Measurements from ENCODE around the gene AHRR. TPM values are rescaled to one million over a fixed set of nuclear protein-coding genes. Genes with fewer than 3 reads are reported as not detected.
A peak's percentile ranks its signal among the peaks of the same experiment; 100 is the strongest.

AHRR gene
- total and polyA plus RNA-seq, 2 donors (not counting 1 experiment from before 2014, with no cell fraction given): 11.3 to 26.4 TPM

DNA sequence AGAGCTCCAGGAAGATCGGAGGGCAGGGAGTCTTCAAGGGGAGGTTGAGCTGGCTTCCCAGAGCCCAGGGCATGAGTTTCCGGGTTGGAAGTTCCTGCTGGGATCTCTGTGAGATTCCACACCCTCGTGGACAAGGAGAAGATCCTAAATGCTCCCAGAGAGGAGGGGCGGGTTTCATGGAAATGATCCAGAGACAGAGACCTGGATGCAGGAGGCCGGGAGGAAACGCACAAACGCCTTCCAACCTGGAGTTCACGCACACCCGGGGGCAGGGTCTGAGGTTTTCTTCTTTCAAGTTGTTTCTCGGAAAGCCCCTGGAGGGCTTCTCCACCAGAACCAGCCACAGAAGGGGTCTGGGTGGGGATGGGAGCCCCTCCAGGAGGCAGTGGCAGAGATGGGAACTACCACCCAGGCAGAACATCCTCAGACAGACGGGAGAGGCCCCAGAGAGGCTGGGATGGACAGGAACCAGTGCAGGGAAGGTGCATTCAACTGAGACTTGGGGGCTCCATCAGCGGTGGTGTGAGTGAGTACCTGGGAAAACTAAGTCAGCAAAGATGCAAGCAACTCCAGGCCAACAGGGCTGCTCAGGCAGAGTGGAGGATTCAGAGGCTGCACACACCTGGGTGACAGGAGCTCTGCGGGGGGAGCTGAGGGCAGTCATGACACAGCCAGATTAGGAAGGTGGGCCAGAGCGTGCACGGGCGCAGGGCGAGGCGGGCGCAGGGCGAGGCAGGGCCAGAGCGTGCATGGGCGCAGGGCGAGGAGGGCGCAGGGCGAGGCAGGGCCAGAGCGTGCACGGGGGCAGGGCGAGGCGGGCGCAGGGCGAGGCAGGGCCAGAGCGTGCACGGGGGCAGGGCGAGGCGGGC lies 69.3 kb downstream of the AHRR start:
- H3K27me3 ChIP-seq (ENCODE audit: control insufficient read depth, insufficient read depth, low read length): no peaks in the 10 kb centered on the region
- no peak for DNase-seq (ENCODE audit: low read depth in 2 of 2)
- peaks cover 19% of the 10 kb centered on the region for H3K4me1 ChIP-seq (ENCODE audit: control insufficient read depth, extremely low read depth, insufficient read depth, low read length)
- H3K4me3 ChIP-seq (replicated peaks in 1 of 4; ENCODE audit: control extremely low read depth in 1 of 4, insufficient read depth in 1 of 4, low read depth in 3 of 4, low read length in 4 of 4): no peak overlapping the region
- H4K20me1 ChIP-seq (ENCODE audit: control insufficient read depth, extremely low read depth, insufficient read depth, low read length): no peaks in the 10 kb centered on the region
- H3K9ac ChIP-seq (ENCODE audit: insufficient read depth, low read length): no peak overlapping the region
- H3K9me3 ChIP-seq (ENCODE audit: control insufficient read depth, insufficient read depth, low read depth, low read length): no peaks in the 10 kb centered on the region
- no peak overlapping the region for H2AFZ ChIP-seq (ENCODE audit: low read length)
- TF ChIP-seq, protein P1, sequence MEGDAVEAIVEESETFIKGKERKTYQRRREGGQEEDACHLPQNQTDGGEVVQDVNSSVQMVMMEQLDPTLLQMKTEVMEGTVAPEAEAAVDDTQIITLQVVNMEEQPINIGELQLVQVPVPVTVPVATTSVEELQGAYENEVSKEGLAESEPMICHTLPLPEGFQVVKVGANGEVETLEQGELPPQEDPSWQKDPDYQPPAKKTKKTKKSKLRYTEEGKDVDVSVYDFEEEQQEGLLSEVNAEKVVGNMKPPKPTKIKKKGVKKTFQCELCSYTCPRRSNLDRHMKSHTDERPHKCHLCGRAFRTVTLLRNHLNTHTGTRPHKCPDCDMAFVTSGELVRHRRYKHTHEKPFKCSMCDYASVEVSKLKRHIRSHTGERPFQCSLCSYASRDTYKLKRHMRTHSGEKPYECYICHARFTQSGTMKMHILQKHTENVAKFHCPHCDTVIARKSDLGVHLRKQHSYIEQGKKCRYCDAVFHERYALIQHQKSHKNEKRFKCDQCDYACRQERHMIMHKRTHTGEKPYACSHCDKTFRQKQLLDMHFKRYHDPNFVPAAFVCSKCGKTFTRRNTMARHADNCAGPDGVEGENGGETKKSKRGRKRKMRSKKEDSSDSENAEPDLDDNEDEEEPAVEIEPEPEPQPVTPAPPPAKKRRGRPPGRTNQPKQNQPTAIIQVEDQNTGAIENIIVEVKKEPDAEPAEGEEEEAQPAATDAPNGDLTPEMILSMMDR (conservative IDR thresholded peaks at IDR 0.05 in 1 of 2, IDR thresholded peaks at IDR 0.05 in 1 of 2; ENCODE audit: low read depth in 1 of 2, low read length in 2 of 2): no peak
- TF ChIP-seq EZH2 (IDR thresholded peaks at IDR 0.05; ENCODE audit: low read length, missing control alignments): no peak
- H3K27ac ChIP-seq (ENCODE audit: insufficient read depth, low read length): no peak overlapping the region
- no peak overlapping the region for H3K4me2 ChIP-seq (ENCODE audit: extremely low read depth, insufficient read depth, low read length)
- peaks cover 3% of the 10 kb centered on the region for H3K79me2 ChIP-seq (ENCODE audit: control insufficient read depth, insufficient read depth, low read length)
- H3K36me3 ChIP-seq (ENCODE audit: control insufficient read depth, insufficient read depth, low read length): peaks cover 21% of the 10 kb centered on the region

DNA sequence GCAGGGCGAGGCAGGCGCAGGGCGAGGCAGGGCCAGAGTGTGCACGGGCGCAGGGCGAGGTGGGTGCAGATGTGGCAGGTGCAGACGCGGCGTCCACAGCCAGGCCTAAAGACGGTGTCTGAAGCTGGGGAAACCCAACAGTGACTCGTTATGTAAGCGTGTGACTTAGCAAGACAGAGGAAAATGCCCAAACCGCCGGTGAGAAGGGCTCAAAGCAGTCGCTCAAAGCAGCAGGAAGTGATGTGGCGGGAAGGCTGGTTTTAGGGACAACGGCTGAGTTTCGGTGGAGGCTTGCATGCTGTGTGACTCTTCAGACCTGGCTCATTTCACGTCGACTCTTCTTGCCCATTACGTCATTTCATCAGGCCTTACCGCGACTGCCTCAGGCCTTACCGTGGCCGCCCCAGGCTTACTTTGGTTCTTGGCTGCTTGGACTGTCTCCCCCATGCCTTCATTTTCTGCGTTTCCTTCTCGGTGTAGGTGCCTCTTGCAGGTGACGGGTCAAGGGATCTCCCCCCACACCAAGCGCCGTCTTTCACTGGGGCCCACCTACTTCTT lies 71.0 kb downstream of the AHRR start:
- Histone ChIP-seq H3K4me2 (ENCODE audit: extremely low read depth, insufficient read depth, low read length) (no peak overlapping the region), H3K4me1 (ENCODE audit: control insufficient read depth, extremely low read depth, insufficient read depth, low read length) (peaks cover 23% of the 10 kb centered on the region), H2AFZ (ENCODE audit: low read length) (no peak overlapping the region), H3K36me3 (ENCODE audit: control insufficient read depth, insufficient read depth, low read length) (peaks cover 18% of the 10 kb centered on the region), H3K79me2 (ENCODE audit: control insufficient read depth, insufficient read depth, low read length) (peaks cover 4% of the 10 kb centered on the region), H3K27me3 (ENCODE audit: control insufficient read depth, insufficient read depth, low read length) (no peaks in the 10 kb centered on the region), H3K27ac (ENCODE audit: insufficient read depth, low read length) (no peak overlapping the region), H3K4me3 (replicated peaks in 1 of 4; ENCODE audit: control extremely low read depth in 1 of 4, insufficient read depth in 1 of 4, low read depth in 3 of 4, low read length in 4 of 4) (no peak overlapping the region), H3K9ac (ENCODE audit: insufficient read depth, low read length) (no peak overlapping the region), H4K20me1 (ENCODE audit: control insufficient read depth, extremely low read depth, insufficient read depth, low read length) (no peaks in the 10 kb centered on the region), H3K9me3 (ENCODE audit: control insufficient read depth, insufficient read depth, low read depth, low read length) (no peaks in the 10 kb centered on the region)
- TF ChIP-seq EZH2 (IDR thresholded peaks at IDR 0.05; ENCODE audit: low read length, missing control alignments): no peak
- TF ChIP-seq, protein P1 (conservative IDR thresholded peaks at IDR 0.05 in 1 of 2, IDR thresholded peaks at IDR 0.05 in 1 of 2; ENCODE audit: low read depth in 1 of 2, low read length in 2 of 2): no peak
- peak in 1 of 2 donors; percentile 55 for DNase-seq (ENCODE audit: low read depth in 2 of 2)

DNA sequence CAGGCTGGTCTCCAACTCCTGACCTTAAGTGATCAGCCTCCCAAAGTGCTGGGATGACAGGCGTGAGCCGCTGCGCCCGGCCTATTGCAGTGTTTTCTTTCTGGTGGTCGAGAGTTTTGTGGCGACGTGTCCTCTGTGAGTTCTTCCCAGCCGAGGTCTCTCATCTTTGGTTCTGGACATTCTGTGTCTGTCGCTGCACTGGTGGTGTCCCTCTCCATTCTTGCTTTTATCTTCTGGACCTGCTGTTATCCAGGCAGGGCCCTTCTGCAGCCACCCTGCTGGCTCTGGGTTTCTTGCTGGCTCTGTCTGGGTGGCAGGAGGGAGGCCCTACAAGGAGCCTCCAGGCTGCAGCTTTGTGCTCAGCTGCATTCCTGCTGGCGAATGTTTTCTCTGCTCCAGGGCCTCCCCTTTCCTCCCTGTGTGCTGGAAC lies 72.3 kb downstream of the AHRR start:
- H3K9me3 ChIP-seq (ENCODE audit: control insufficient read depth, insufficient read depth, low read depth, low read length): no peaks in the 10 kb centered on the region
- peaks cover 9% of the 10 kb centered on the region for H3K79me2 ChIP-seq (ENCODE audit: control insufficient read depth, insufficient read depth, low read length)
- H3K27me3 ChIP-seq (ENCODE audit: control insufficient read depth, insufficient read depth, low read length): no peaks in the 10 kb centered on the region
- H3K4me1 ChIP-seq (ENCODE audit: control insufficient read depth, extremely low read depth, insufficient read depth, low read length): peaks cover 27% of the 10 kb centered on the region
- no peak overlapping the region for H3K4me3 ChIP-seq (replicated peaks in 1 of 4; ENCODE audit: control extremely low read depth in 1 of 4, insufficient read depth in 1 of 4, low read depth in 3 of 4, low read length in 4 of 4)
- H3K9ac ChIP-seq (ENCODE audit: insufficient read depth, low read length): no peak overlapping the region
- peak overlapping the region; percentile 94 for H3K27ac ChIP-seq (ENCODE audit: insufficient read depth, low read length)
- peaks cover 8% of the 10 kb centered on the region for H3K36me3 ChIP-seq (ENCODE audit: control insufficient read depth, insufficient read depth, low read length)
- no peak overlapping the region for H3K4me2 ChIP-seq (ENCODE audit: extremely low read depth, insufficient read depth, low read length)
- H4K20me1 ChIP-seq (ENCODE audit: control insufficient read depth, extremely low read depth, insufficient read depth, low read length): no peaks in the 10 kb centered on the region
- no peak for TF ChIP-seq EZH2 (IDR thresholded peaks at IDR 0.05; ENCODE audit: low read length, missing control alignments)
- TF ChIP-seq, protein P1 (conservative IDR thresholded peaks at IDR 0.05 in 1 of 2, IDR thresholded peaks at IDR 0.05 in 1 of 2; ENCODE audit: low read depth in 1 of 2, low read length in 2 of 2): no peak
- no peak overlapping the region for H2AFZ ChIP-seq (ENCODE audit: low read length)
- no peak for DNase-seq (ENCODE audit: low read depth in 2 of 2)

All from fibroblast of lung (primary cell).